HG03060 (cell line): ENCODE results near the gene CLCN6.

ENCODE experiments used
- ATAC-seq: cut with Tn5 transposase; IDR thresholded peaks from one replicate; pipeline ENCODE4 v1.9.1; 2021; ENCODE audit warnings: low read depth, moderate number of reproducible peaks; ENCODE audit not compliant: unreplicated experiment

The CLCN6 gene

DNA sequence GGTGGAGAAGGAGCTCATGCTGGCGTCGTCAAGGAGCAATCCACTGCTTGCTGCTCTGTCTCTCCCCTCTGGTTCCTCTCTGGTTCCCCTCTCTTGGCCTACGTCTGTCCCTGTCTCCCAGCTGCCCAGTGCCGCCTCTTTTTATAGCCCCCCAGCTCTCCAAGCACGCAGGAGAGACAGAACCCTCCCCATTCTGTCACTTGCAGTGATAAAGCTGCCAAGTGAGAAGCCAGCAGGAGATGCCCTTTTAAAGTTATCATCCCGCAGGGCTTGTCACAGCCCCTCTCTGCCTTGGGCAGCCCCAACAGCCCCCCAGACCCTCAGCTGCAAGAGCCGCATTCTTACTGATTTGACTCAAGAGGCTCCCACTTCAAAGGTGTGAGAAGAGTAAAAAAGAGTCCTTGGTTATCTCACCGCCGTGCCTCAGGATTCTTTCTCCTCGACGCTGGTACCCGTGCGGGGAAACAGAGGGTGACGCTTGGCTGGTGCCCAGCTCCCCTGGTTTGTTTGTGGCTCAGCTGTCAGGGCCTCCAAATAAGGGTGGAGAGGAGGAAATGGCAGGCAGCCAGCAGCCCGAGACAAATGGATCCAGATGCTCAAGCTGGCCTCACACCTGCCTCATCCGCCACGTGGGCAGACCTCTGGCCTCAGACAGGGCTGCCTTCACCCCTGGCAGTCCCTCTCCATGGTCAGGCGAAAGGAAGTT, 41.8 kb downstream of the CLCN6 start, which contains the start of gene NPPA:
TSS of gene NPPA (minus strand) at position 117 of the 706 bp plus-strand sequence. CDS start at position 18, 99 bp downstream.
- ATAC-seq = no peak

DNA sequence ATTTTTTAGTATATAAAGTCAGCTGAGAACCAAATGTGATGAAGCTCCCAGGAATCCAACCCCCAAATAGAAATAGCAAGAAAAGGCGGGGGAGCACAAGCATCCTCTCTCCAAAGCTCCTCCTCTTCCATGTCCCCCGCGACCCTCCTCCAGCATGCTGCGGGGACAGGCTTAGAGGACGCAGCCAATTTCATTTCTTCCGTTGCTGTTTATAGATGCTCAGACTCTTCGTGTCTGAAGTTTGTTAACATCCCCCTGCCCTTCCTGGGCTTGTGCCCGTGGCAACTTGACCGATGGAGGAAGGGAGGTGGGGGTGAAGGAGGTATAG, 42.3 kb downstream of the CLCN6 start:
- no peak for ATAC-seq

DNA sequence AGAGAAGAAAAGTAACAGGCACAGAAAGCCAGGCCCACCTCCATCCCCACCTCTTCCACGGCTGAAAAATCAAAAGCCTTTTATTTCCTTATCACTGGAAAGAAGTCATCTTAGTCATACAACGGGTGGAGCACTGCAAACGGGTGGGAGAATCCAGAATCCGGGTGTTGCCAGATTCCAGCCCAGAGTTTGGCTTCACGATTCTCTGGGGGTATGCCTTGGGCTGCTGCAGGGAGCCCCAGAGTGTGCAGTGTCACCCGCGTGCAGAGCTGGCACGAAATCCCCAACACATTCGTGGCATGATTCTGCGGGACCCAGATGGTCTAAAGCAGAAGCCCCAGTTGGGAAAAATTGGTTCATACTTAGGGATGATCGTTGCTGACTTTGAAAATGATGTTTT, 44.2 kb downstream of the CLCN6 start:
- no peak for ATAC-seq

DNA sequence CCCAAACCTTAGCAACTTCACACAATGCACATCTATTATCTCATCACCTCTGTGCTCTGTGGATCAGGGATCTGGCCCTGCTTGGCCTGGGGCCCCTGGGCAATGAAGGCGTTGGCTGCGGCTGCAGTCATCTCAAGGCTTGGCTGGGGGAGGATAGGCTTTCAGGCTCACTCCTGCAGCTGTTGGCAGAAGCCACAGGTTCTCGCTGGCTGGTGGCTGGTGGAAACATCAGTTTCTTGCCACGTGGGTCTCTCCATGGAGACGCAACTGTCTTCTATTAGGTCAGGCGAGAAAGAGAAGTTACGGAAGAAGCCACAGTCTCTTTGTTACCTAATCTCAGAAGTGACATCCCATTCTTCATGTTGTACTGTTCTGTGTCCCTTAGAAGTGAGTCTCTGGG, 45.2 kb downstream of the CLCN6 start:
- no peak for ATAC-seq

DNA sequence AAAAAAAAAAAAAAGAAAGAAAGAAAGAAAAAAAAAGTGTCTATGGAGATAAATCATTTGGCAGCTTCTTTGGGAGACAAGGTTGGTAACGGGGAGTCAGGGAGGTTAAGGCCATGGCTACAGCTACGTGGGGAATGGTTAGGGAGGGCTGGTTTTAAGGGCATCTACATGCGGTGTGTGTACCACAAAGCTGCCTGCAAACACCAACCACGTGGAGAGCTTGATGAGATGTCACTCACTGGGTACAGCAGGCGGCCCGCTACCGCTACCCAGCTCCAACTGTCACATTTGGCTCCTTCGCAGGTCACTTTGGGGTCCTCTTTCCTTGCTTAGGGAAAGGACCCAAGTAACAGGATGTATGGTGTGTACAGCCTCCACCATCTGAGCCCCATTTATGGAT, 48.5 kb downstream of the CLCN6 start:
- no peak for ATAC-seq

DNA sequence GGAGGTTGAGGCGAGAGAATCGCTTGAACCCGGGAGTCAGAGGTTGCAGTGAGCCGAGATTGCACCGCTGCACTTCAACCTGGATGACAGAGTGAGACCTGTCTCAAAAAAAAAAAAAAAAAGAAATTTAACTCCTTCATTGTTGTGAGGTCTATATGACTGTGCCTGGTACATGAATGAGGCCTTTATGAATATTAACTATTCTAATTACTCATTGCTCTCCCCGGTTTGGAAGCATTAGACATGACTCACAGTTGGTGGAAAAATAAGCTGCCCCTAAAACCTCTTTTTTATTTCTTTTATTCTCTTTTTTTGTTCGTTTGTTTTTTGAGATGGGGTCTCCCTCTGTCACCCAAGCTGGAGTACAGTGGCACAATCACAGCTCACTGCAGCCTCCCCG, 49.4 kb downstream of the CLCN6 start:
- ATAC-seq = no peak

DNA sequence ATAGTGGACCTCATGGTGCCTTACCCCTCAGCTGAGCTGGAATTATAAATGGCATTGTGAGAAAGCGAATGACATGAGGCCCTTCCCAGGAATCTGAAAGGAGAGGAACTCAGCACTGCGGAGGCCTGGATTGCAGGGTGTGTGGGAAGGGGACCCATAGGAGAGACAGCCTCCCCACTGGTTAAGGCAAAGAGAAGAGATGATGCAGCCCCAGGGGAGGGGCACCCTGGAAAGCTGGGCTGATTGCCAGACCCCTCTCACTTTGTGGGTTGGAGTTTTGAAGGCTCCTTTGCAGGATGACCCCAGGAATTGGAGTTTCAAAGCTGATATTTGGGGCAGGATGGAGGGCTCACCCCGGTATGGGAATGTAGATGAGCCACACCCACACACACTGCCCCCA, 50.7 kb downstream of the CLCN6 start:
- no peak for ATAC-seq

DNA sequence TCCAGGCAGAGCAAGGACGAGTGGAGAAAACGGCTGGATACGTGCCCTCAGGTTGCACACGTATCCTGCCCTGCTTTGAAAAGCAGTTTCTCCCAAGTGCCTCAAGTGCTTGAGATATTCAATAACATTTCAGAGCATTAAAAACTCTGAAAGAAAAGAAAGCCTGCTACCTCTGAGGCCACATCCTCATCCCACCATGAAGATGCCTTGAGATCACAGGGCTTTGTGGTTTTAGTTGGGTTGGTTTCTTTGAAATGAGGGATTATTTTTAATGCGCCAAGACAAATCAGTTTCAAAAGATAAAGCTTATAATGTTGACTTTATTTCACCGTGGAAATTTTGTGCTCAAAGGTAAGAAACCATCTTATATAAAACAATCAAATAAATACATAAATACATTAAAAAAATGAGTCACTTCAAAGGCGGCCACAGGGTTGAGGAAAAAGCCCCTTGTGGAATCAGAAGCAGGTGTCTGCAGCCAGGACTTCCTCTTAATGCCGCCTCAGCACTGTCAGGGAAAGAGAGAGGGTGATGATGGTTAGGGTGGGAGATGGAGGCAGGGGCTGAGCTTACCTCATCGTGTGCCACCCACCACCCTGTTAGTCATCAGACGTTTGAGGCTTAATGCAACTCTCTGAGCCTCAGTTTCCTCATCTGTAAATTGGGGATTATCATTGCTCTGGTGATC, 51.3 kb downstream of the CLCN6 start:
- no peak for ATAC-seq

DNA sequence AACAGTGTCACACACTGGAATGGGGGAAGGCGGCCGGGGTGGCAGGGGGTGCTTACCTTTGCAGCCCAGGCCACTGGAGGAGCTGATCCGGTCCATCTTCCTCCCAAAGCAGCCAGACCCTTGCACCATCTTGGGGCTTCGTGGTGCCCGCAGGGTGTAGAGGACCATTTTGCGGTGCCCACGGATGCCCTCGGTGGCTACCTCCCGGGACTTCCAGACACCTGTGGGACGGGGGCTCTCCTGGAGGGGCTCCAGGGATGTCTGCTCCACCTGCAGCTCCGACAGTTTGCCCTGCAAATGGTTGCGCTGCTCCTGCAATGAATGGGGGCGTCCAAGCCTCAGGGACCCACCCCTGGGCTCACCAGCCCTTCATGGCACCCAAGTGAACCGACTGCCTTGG, 52.2 kb downstream of the CLCN6 start:
- no peak for ATAC-seq

DNA sequence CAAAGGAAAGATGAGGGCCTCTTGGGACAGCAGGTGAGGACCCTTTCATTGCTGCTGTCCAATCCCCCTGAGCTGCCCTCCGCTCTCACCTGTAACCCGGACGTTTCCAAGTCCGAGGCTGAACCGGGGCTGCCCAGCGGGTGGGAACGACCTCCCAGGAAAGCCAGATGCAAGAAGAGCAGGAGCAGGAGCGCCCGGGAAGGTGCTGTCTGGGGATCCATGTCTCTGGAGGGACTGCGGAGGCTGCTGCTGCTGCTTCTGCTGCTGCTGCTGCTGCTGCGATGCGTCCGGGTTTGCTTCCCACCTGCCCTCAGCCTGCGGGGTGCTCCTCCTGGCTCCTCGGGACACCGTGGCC, 52.6 kb downstream of the CLCN6 start, which contains the start of gene NPPB:
TSS of gene NPPB (minus strand) at position 333 of the 355 bp plus-strand sequence. CDS start at position 221, 112 bp downstream.
- no peak for ATAC-seq

DNA sequence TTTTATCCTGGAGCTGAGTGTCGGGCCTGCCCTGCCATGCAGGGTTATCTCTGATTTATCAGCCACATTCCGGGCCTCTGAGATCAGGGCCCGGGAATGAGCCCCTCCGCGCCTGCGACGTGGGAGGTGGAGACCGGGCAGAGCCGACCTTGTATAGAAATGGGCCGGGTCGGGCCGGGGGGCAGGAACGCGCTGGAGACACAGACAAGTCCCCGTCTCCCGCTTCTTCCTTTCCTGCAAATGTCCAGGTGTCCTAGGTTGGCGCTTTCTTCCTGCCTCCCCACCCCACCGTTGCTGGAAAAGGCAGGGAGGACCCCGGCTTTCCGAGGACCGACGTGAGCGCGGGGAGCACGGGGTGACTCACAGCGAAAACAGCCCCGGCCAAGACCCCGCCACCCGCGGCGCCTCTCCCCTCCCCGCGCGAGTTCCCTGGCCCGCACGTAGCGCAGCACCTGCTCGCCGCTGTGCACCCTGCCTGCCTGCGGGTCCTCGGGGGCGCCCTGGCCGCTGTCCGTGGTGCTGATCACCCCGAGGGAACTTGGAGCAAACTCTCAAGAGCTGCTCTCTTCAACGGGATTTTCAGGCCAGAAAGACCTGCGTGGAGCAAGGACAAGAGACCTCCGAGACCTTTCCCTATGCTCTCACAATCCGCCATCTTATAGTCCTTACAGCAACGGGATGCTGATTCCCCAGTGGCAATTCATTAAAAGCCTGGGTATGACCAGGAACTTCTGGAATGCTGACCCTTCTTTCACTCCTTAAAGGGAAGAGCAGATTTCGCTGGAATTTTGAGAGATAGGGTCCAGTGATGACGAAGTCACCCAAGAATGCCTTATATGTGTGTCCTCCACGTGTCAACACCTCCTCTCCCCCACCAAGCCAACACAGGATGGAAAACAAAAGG, 53.2 kb downstream of the CLCN6 start:
- no peak for ATAC-seq

DNA sequence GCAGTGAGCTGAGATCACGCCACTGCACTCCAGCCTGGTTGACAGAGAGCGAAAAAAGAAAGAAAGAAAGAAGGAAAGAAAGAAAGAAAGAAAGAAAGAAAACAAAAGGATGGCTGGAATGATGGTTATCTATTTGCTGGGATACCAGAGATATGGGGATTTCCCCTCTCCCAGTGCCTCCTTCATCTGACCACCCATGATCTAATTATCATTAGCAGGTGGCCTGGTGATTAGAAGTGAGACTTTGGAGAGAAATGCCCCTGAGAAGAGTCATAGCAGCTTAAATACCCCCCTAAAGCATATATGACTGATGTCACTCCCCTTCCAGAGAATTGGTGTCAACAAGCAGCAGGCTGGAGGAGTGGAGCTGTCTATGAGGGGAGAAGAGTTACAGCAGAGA, 54.1 kb downstream of the CLCN6 start:
- ATAC-seq = no peak

DNA sequence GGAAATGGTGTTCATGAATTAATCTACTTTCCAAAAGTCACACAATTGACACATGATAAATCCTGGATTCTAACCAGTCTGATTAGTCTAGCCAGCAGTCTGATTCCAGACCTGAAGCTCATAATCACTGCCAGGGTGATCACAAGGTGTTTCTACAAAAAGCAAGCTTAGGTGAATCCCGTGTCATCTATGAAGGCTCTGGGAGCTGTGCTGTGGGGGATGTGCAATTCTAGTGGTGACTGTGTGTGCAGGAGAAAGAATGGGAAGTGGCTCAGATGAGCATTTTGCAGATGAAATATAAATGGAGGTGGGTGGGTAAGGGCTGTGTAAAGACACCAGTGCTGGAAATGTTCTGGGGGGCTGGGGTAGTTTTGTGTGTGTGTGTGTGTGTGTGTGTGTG, 54.6 kb downstream of the CLCN6 start:
- no peak for ATAC-seq

DNA sequence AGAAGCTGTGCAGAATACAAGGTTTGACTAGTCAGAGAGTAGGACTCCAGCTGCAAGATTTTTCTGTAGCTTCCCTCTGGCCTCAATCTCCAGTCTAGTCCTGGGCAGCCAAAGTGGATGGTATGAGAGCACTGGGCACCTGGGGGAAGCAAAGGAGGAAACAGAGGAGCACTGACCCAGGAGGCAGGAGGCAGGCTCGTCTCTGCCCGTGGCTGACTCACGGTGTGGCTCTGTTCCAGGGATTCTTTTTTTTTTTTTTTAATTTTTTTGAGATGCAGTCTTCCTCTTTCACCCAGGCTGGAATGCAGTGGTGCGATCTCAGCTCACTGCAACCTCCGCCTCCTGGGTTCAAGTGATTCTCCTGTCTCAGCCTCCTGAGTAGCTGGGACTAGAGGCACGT, 56.9 kb downstream of the CLCN6 start:
- ATAC-seq = no peak

DNA sequence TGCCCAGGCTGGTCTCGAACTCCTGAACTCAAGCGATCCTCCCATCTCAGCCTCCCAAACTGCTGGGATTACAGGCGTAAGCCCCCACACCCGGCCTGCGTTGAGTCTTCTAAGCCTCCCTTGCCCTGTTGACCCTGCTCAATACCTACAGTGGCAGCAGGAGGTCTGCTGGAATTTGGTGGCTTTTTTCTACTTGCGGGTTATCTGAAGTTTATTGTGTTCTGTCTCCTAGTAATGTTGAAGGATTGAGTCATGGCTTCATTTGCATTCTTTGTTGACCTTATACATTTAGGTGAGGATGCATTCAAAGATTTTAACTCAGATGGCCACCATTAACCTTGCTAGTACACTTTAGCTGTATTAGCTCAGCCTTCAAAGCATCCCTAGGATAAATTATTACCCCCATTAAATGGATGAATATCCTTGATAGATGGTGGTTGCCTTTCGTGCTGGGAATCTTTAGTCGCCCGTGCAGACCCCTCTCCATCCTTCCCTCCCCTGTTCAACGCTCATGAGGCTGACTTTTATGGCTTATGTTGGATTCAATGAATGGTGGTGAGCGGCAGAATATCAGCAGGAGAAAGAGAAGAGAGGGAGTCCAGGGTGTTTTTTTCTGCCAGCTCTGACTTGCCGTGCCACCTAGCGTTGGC, 62.5 kb downstream of the CLCN6 start:
- no peak for ATAC-seq

DNA sequence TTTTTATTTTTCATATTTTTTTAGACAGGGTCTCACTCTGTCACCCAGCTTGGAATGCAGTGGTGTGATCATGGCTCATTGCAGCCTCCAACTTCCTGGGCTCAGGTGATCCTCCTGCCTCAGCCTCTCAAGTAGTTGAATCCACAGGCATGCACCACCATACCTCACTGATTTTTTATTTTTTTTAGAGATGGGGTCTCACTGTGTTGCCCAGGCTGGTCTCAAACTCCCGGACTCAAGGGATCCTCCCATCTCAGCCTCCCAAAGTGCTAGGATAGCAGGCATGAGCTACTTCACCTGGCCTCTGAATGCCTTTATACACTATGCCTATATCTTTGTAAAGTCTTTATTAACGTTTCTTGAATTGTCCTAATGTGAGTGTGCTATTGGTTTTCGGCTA, 63.1 kb downstream of the CLCN6 start:
- no peak for ATAC-seq

DNA sequence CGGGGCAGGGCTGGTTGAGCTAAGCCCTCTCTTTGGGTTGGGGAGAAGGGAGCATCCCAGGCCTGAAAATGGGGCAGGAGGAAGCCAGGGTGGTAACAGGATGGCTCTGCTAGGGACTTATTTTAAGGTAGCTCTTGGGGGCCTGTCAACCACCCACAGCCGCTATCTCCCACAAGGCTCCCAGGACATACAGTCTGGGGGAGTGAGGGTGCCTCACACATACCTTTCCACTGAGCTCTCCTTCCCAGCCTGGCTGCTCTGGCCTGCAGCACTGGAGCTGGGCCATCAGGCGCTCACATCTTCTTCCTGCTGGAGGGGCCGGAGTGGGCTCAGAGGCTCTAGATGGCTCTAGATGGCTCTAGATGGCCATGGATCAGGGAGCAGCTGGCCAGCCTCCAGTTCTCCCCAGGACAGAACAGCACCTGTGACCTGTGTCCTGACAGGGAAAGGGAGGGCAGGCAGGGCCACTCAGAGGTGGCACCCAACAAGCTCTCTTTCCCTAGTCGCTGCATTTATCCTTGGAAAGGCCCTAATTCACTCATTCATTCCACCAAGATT, 63.7 kb downstream of the CLCN6 start:
- no peak for ATAC-seq

DNA sequence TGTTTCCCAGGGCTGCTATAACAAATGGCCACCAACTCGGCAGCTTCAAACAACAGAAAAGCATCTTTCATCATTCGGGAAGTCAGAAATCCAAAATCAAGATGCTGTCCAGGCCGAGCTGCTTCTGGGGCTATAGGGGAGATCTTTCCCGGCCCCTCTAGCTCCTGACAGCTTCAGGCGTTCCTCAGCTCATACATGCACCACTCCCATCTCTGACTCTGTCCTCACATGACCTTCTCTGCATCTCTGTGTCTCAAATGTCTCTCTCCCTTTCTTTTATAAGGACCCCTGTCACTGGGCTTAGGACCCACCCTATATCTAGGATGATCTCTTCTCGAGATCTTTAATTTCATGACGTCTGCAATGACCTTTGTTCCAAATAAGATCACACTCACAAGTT, 66.6 kb downstream of the CLCN6 start:
- ATAC-seq = no peak

DNA sequence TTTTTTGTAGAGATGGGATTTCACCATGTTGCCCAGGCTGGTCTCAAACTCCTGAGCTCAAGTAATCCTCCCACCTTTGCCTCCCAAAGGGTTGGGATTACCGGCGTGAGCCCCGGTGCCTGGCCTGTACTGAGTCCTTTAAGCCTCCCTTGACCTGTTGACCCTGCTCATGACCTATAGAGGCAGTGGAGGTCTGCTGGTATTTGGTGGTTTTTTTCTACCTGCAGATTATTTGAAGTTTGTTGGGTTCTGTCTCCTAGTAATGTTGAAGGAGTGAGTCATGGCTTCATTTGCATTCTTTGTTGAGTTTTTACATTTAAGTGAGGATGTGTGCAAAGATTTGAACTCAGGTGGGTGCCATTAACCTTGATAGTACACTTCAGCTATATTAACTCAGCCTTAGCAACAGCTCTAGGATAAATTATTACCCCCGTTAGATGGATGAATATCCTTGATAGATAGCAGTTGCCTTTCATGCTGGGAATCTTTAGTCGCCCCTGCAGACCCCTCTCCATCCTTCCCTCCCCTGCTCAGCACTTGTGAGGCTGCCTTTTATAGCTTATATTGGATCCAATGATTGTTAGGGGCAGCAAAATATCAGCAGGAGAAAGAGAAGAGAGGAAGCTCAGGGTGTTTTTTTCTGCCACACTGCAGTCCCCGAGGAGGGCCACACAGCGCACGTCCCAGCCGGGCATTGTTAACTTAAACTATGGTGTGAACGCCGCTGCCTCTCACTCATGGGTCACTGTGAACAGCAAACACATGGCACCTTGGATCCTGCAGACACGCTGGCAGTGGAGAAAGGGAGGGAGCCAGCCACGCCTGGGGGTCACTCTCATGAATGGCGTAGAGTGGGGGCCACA, 67.6 kb downstream of the CLCN6 start:
- ATAC-seq = no peak

DNA sequence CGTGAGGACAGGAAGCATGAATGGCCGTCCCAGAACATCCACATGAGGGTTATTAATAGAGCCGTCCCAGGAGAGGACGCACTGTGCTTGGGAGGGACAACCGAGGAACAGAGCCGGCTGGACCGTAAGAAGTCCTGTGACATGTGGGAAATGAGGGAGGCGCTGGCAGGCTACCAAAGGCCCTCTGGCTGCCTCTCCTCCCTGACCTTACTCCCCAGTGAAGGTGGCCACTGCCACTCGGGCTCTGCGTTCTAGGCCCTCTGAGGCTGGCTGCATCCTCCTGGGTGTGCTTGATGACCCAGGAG, 68.2 kb downstream of the CLCN6 start:
- ATAC-seq = no peak
